CD4-positive, alpha-beta T cell treated with Interleukin-4 for 4 hours (primary cell): Measurements from ENCODE around the gene IPO11.
"Not testable (repeated sequence)": the region's sequence is repeated elsewhere in the genome, so short reads cannot be mapped to it uniquely, and the experiment has no call there.

Source experiments
- DNase-seq: peaks from one replicate; pipeline ENCODE4 v3.0.0-alpha.2; 2020

Gene IPO11

GRCh38 chr5:62653001-62653863 lies 240.7 kb downstream of the IPO11 start:
- no peak for DNase-seq

- DNase-seq: no peak
Observed at GRCh38 chr5:62653864-62654575, 241.5 kb downstream of the IPO11 start.

- DNase-seq: not testable (repeated sequence)
Observed at GRCh38 chr5:62657772-62658171, 245.2 kb downstream of the IPO11 start.

GRCh38 chr5:62661126-62661525 lies 248.6 kb downstream of the IPO11 start:
- DNase-seq: no peak

GRCh38 chr5:62662521-62662920 lies 250.0 kb downstream of the IPO11 start:
- no peak for DNase-seq

- DNase-seq: no peak
Observed at GRCh38 chr5:62671479-62671878, 258.9 kb downstream of the IPO11 start.

- DNase-seq: not testable (repeated sequence)
Observed at GRCh38 chr5:62676596-62676995, 264.0 kb downstream of the IPO11 start.
